ENCODE data around the gene RNF187. TPM values are rescaled to one million over a fixed set of nuclear protein-coding genes. Genes with fewer than 3 reads are reported as not detected.

RNF187 gene
- total RNA-seq, 1 experiment from 2014 or later: 63.4 TPM

DNA sequence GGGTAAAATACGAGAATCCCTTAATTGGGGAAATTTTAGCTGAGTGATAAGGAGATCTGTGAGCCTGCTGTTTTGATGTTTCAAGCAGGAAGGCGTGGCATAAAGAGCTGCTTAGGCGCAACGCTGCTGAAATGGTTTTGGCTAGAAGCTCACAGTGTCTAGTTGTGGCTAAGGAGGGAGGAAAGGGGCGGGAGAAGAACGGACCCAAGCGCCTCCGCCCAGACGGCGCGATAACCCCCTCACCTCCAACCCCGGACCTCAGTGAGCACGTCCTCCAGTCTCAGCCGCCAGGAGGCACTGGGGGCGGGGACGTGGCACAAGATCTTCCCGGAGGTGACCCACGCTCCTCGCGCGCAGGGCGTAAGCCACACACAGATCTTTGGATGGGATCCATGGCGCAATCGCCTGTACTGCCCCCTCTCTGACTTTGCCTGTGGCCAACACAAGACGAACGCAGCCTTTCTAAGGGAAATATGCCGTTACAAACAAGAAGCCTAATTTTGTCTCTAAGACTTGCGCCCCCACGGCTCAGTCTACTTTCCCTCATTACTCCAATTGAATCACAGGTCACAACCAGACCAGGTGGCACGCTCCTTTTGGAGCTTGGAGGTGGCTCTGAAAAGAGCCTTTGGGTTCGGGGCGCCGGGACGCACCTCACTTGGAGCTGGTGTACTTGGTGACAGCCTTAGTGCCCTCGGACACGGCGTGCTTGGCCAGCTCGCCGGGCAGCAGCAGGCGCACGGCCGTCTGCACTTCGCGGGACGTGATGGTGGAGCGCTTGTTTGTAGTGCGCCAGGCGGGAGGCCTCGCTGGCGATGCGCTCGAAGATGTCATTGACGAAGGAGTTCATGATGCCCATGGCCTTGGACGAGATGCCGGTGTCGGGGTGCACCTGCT lies 23.4 kb upstream of the RNF187 start:
- Histone ChIP-seq H3K79me1 (ENCODE audit: insufficient read depth, low read depth, low read length, poor library complexity, severe bottlenecking) (no peaks in the 10 kb centered on the region), H3K14ac (ENCODE audit: insufficient read depth, low read length) (no peak overlapping the region; the same call in 1 of the 2 replicates), H3K4me1 (ENCODE audit: insufficient read depth, low read length) (no peaks in the 10 kb centered on the region), H3K56ac (ENCODE audit: insufficient read length, low read depth, low read length) (no peak overlapping the region), H3K27ac (ENCODE audit: insufficient read length, low read depth, low read length) (no peak overlapping the region), H2BK15ac (ENCODE audit: low read depth, low read length) (no peak overlapping the region), H4K5ac (ENCODE audit: insufficient read length, low read depth, low read length) (no peak overlapping the region), H3K4ac (ENCODE audit: low read depth, low read length) (no peak overlapping the region), H3K23ac (ENCODE audit: insufficient read length, low read depth, low read length) (no peak overlapping the region), H2BK5ac (ENCODE audit: insufficient read length, low read length) (no peak overlapping the region), H3T11ph (ENCODE audit: low read length) (no peak overlapping the region), H2AK5ac (ENCODE audit: insufficient read length, low read length) (no peak overlapping the region), H3K18ac (ENCODE audit: insufficient read length, low read depth, low read length) (no peak overlapping the region), H3K23me2 (ENCODE audit: insufficient read length, low read depth, low read length, poor library complexity, severe bottlenecking) (peaks cover 8% of the 10 kb centered on the region), H2BK20ac (ENCODE audit: low read depth, low read length, poor library complexity, severe bottlenecking) (no peak overlapping the region), H3K4me2 (ENCODE audit: insufficient read depth, insufficient read length, low read length) (peak overlapping the region; percentile 92), H4K8ac (replicated peaks; ENCODE audit: insufficient read length, low read depth, low read length) (no peak overlapping the region), H3K9me3 (ENCODE audit: control insufficient read depth, low read depth, low read length) (no peaks in the 10 kb centered on the region), H2BK120ac (ENCODE audit: low read depth, low read length, poor library complexity, severe bottlenecking) (no peak overlapping the region), H2AFZ (ENCODE audit: low read length) (no peak overlapping the region), H4K91ac (ENCODE audit: insufficient read length, low read depth, low read length) (no peak overlapping the region), H2BK12ac (ENCODE audit: insufficient read length, low read depth, low read length) (no peak overlapping the region), H3K27me3 (ENCODE audit: insufficient read depth, low read length) (peaks cover 25% of the 10 kb centered on the region; the same call in 1 of the 2 replicates), H3K79me2 (ENCODE audit: insufficient read depth, low read length) (no peaks in the 10 kb centered on the region), H4K20me1 (ENCODE audit: control insufficient read depth, insufficient read depth, insufficient read length) (no peaks in the 10 kb centered on the region), H3K9ac (ENCODE audit: extremely low read depth, insufficient read length, low read length) (no peak overlapping the region)
- peak; percentile 80 for DNase-seq
- Mint-ChIP-seq H3K4me1 (peaks cover 20 to 33% of the 10 kb centered on the region in 2 experiments), H3K27ac (peak overlapping the region in 1 of 3 experiments; percentile 69; a peak in 3 of 7 replicates), H3K9me3 (no peaks in the 10 kb centered on the region; a peak in 1 of 5 replicates), H3K4me3 (peak overlapping the region; percentile 68 to 92), H3K36me3 (ENCODE audit: insufficient read depth in 1 of 3, low read depth in 3 of 3) (no peaks in the 10 kb centered on the region), H3K27me3 (ENCODE audit: low read depth) (peaks cover 93% of the 10 kb centered on the region)
- TF ChIP-seq, protein P1, sequence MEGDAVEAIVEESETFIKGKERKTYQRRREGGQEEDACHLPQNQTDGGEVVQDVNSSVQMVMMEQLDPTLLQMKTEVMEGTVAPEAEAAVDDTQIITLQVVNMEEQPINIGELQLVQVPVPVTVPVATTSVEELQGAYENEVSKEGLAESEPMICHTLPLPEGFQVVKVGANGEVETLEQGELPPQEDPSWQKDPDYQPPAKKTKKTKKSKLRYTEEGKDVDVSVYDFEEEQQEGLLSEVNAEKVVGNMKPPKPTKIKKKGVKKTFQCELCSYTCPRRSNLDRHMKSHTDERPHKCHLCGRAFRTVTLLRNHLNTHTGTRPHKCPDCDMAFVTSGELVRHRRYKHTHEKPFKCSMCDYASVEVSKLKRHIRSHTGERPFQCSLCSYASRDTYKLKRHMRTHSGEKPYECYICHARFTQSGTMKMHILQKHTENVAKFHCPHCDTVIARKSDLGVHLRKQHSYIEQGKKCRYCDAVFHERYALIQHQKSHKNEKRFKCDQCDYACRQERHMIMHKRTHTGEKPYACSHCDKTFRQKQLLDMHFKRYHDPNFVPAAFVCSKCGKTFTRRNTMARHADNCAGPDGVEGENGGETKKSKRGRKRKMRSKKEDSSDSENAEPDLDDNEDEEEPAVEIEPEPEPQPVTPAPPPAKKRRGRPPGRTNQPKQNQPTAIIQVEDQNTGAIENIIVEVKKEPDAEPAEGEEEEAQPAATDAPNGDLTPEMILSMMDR (conservative IDR thresholded peaks at IDR 0.05): peak; percentile 47; the same call in 2 of the 3 replicates
- no CpG with 5 or more reads among the region's 56 CpGs for WGBS (ENCODE audit: extremely low coverage, insufficient read length, low lambda C conversion rate)

All from H9 (cell line).